Fibroblast of skin of scalp (primary cell): ENCODE data around the gene FILIP1L.

Experiments used
- DNase-seq: peaks from one replicate; pipeline ENCODE4 v3.0.0-alpha.2; 2013

The FILIP1L gene

GRCh38 chr3:99882436-99883137 is 231.7 kb downstream of the FILIP1L start:
- DNase-seq: no peak

GRCh38 chr3:99881121-99881524 is 233.2 kb downstream of the FILIP1L start:
- DNase-seq: no peak

GRCh38 chr3:99879275-99879674 is 235.0 kb downstream of the FILIP1L start:
- DNase-seq: no peak

- DNase-seq: peak; percentile 87
These were observed 236.3 kb downstream of the FILIP1L start for GRCh38 chr3:99878005-99878404.

GRCh38 chr3:99877031-99877579 is 237.2 kb downstream of the FILIP1L start:
- no peak for DNase-seq

GRCh38 chr3:99875929-99876841 is 238.1 kb downstream of the FILIP1L start:
- peak; percentile 89 for DNase-seq

- DNase-seq: peak; percentile 73
These were observed 238.7 kb downstream of the FILIP1L start for GRCh38 chr3:99875581-99875928.

- no peak for DNase-seq
These were observed 239.9 kb downstream of the FILIP1L start for GRCh38 chr3:99874237-99875002.

- DNase-seq: no peak
These were observed 240.8 kb downstream of the FILIP1L start for GRCh38 chr3:99873269-99874102.

- no peak for DNase-seq
These were observed 241.4 kb downstream of the FILIP1L start for GRCh38 chr3:99872923-99873254.

- DNase-seq: no peak
These were observed 242.9 kb downstream of the FILIP1L start for GRCh38 chr3:99871231-99872045.

- DNase-seq: no peak
These were observed 243.6 kb downstream of the FILIP1L start for GRCh38 chr3:99870712-99871111.

- no peak for DNase-seq
These were observed 244.7 kb downstream of the FILIP1L start for GRCh38 chr3:99869621-99870020.

GRCh38 chr3:99868311-99868646 is 246.0 kb downstream of the FILIP1L start:
- peak; percentile 52 for DNase-seq

- no peak for DNase-seq
These were observed 246.5 kb downstream of the FILIP1L start for GRCh38 chr3:99867594-99868310.

GRCh38 chr3:99866261-99866761 is 248.0 kb downstream of the FILIP1L start:
- peak; percentile 79 for DNase-seq

GRCh38 chr3:99865321-99865720 is 249.0 kb downstream of the FILIP1L start:
- DNase-seq: peak; percentile 89

- DNase-seq: no peak
These were observed 250.0 kb downstream of the FILIP1L start for GRCh38 chr3:99864289-99864688.

- no peak for DNase-seq
These were observed 250.7 kb downstream of the FILIP1L start for GRCh38 chr3:99863588-99863987.

GRCh38 chr3:99863002-99863401 is 251.3 kb downstream of the FILIP1L start:
- DNase-seq: no peak
